ENCODE data around the gene ACSM6.
"Not testable (repeated sequence)": the region's sequence is repeated elsewhere in the genome, so short reads cannot be mapped to it uniquely, and the experiment has no call there.

Gene ACSM6

GRCh38 chr10:95193944-95194343 lies at the start of gene ACSM6:
Gene ACSM6, plus strand, starts transcription at chr10:95194238. Its CDS starts 248 bp downstream, at chr10:95194486.
- DNase-seq (ENCODE audit: low spot score), result no peak

- DNase-seq (ENCODE audit: low spot score), result no peak
Observed at GRCh38 chr10:95168694-95169093, 25.3 kb upstream of the ACSM6 start.

GRCh38 chr10:95169522-95169921 lies 24.5 kb upstream of the ACSM6 start:
- DNase-seq (ENCODE audit: low spot score), result no peak

DNA sequence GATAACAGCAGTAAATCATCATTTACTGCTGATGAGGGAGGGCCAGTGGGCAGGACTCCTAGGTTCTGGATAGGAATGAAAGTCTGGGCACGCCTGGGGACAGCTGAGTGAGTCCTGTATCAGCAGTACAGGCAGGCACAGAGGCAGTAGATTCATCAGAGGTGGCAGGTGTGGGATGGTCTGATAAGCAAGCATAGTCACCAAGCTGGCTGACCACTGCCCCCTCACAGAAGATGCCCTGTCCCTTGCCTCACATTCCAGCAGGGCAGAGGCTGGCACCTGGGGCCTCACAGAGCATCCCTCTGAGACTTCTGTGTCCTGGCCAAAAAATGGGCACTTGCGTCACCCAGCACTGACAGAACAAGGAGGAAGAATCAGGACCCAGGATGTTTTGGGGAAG lies 23.2 kb upstream of the ACSM6 start:
- no peak for DNase-seq (ENCODE audit: low spot score)

- DNase-seq (ENCODE audit: low spot score), result no peak
Observed at GRCh38 chr10:95171336-95171735, 22.7 kb upstream of the ACSM6 start.

- DNase-seq (ENCODE audit: low spot score), result no peak
Observed at GRCh38 chr10:95172851-95173250, 21.2 kb upstream of the ACSM6 start.

GRCh38 chr10:95176101-95176500 lies 17.9 kb upstream of the ACSM6 start:
- no peak for DNase-seq (ENCODE audit: low spot score)

GRCh38 chr10:95177429-95177828 lies 16.6 kb upstream of the ACSM6 start:
- no peak for DNase-seq (ENCODE audit: low spot score)

DNA sequence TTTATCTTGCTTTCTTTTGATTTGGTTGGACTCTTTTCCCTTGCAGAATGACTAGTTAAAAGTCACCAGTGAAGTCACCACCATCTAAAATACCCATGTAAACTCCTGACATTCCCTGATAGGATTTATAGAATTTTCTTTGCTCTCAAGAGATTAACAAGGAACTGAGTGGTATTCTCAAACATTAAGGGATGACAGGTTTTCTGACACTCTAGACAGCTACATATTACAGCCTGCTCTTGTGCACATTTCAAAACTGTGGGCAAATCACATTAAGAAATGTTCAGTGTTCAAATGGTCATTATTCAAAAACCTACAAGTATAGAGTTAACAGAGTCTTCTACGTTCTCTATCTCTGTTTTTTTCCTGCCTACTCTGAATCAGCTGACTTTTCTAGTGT lies 15.8 kb upstream of the ACSM6 start:
- no peak for DNase-seq (ENCODE audit: low spot score)

DNA sequence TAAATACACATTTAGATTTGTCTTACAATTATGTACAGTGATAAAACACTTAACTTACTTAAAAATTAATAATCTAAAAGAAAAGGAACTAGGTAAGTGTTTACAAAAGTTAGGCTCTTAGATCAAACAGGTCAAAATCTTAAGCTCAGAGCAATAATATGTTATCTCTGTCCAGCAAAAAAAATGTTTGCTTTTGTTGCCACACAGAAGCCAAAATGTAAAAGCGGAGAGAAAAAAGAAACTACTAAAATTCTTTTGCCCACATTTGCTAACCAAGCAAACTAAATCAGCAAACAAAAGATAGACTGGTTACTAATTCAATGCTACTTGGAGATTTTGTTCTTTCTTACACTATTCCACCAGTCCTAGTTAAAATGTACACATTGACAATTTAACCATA lies 15.2 kb upstream of the ACSM6 start:
- no peak for DNase-seq (ENCODE audit: low spot score)

DNA sequence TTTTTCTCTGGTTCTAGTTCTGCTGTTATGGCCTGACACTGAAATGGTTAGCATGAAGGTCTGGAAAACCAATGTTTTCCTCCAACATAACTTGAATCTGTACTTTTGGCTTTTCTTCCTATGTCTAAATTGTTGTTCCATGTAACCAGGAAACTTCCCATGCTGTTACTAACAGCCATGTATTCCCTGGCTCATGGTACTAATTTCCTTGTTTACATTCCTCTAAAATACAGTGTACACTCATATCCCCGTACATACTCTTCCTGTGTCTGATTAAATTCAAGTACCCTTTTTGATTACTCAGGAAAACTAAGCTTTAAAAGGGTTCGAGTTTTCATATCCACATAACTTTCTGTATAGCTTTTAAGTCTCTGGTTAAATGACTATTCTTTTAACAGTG lies 12.3 kb upstream of the ACSM6 start:
- DNase-seq (ENCODE audit: low spot score), result peak; percentile 29

GRCh38 chr10:95183271-95184230 lies 10.5 kb upstream of the ACSM6 start:
- DNase-seq (ENCODE audit: low spot score), result peak; percentile 96

- no peak for DNase-seq (ENCODE audit: low spot score)
Observed at GRCh38 chr10:95187617-95188016, 6.4 kb upstream of the ACSM6 start.

GRCh38 chr10:95188593-95188992 lies 5.4 kb upstream of the ACSM6 start:
- DNase-seq (ENCODE audit: low spot score), result no peak

GRCh38 chr10:95196046-95196445 lies 2.0 kb downstream of the ACSM6 start:
- no peak for DNase-seq (ENCODE audit: low spot score)

DNA sequence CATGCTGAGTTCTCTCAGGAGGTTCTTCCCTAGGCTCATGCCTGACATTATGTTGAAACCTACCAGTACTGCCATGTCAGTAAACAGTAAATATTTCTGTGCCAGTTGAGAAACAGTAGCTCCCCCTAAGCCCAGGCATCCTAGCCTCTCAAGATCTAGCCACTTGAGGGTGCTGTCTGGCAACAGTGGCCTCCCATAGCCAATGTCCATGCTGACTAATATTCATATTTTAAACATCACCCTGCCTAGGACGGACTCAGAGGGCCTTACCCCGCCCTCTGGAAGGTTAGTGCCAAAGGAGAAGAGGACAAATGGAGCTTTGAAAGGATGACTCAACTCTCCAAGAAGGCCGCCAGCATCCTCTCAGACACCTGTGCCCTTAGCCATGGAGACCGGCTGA lies 7.7 kb downstream of the ACSM6 start:
- DNase-seq (ENCODE audit: low spot score), result peak; percentile 56

DNA sequence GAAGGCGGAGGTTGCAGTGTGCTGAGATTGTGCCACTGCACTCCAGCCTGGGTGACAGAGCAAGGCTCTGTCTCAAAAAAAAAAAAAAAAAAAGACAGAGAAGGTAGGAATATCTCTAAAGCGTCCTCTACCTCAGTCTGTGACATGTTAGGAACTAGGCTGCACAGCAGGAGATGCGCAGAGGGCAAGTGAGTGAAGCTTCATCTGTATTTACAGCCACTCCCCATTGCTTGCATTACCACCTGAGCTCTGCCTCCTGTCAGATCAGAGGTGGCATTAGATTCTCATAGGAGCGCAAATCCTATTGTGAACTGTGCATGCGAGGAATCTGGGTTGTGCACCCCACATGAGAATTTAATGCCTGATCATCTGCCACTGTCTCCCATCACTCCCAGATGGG lies 8.8 kb downstream of the ACSM6 start:
- not testable (repeated sequence) for DNase-seq (ENCODE audit: low spot score)

DNA sequence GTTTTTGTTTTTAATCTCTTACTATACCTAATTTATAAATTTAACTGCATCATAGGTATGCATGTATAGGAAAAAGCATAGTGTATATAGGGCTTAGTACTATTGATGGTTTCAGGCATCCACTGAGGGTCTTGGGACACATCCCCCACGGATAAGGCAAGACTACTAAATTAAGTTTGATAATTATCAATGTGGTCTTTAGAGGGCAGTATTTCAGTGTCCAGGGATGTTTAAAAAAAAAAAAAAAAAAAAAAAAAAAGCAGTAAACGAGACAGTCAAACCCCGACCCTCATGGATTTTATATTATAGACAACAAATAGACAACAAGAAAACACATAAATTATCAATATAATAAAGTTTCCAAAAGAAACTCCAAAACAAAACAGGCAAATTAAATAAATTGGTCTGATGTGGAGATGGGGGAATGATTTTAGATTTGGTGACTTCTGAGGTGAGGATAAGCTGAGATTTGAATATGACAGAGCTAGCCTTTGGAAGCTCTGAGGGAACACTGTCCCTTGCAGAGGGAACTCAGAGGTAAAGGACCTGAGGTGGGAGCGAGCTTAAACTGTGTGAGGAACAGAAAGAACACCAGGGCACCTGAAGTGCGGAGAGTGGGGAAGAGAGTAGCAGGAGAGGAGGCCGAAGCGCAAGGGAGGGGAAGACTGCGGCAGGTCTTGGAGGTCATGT lies 14.8 kb downstream of the ACSM6 start:
- DNase-seq (ENCODE audit: low spot score), result no peak

DNA sequence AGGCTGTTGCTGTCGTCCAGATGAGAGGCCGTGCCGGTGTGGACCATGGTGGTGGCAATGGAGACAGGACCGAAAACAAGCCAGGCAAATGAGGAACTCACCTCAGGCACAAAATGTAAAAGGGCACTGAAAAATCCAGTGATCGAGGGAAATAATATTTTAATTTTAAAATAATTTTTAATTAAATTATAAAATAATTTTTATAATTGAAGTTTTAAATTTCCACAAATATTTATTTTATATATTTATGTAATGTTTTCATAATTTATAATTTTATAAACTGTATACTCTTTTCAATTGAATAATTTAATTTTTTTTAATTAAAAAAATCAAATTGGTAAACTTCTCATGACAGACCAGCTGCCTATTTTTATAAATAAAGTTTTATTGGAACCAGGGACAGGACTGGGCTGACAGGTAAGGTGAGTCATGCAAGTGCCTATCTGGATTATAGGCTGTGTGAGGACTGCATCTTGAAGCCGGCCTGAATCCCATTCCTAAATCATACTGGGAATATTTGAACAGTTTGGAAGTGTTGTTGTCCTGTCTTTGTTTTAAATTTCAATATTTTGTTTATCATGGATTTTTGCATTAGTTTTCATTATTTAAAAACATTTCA lies 15.6 kb downstream of the ACSM6 start:
- no peak for DNase-seq (ENCODE audit: low spot score)

DNA sequence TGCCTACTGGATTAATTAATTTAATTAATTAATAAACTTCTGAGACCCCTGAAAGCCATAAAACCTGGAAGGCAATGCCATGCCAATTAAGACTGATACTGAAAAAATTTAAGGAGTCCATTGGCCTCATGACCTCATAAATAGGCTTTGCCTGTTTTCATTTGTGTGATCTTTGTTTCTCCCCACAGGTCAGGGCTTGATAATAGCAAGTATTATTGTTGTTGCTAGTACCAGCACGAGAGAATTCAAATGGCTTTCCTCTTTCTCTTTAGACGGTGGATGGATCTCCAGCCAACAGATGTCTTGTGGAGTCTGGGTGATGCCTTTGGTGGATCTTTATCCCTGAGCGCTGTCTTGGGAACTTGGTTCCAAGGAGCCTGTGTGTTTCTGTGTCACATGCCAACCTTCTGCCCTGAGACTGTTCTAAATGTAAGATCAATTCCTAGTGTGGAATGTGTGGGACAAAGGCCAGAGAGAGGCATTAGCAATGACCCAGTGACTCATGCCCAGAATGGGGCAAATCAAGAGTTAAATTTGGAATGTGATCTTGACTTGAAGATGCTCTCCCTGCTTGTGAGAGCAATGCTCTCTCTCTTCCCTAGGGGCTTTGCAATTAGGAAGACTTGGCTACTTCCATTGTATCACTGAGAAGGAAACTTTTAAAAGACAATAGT lies 17.7 kb downstream of the ACSM6 start:
- no peak for DNase-seq (ENCODE audit: low spot score)

- no peak for DNase-seq (ENCODE audit: low spot score)
Observed at GRCh38 chr10:95214369-95214768, 20.3 kb downstream of the ACSM6 start.

- DNase-seq (ENCODE audit: low spot score), result no peak
Observed at GRCh38 chr10:95214793-95215192, 20.8 kb downstream of the ACSM6 start.
